SK-N-SH (cell line): ENCODE measurements around the gene USP9Y.

Experiments used
- ELF1 ChIP-seq: IDR thresholded peaks from 2 replicates; pipeline ENCODE4 v1.4.0; 2012
- EP300 ChIP-seq, 2 experiments: IDR thresholded peaks; 2 replicates each; pipeline versions ENCODE4 v1.4.0 to v1.6.1; 2012; ENCODE audit warnings: borderline replicate concordance in 1 of 2, low read depth in 1 of 2, low read length in 1 of 2
- FOXM1 ChIP-seq: IDR thresholded peaks from 2 replicates; pipeline ENCODE4 v1.4.0; 2012; ENCODE audit warnings: low read depth, mild to moderate bottlenecking
- GABPA ChIP-seq: IDR thresholded peaks from 2 replicates; pipeline ENCODE4 v1.4.0; 2012; ENCODE audit warnings: low read depth, mild to moderate bottlenecking
- JUND ChIP-seq: IDR thresholded peaks from 2 replicates; pipeline ENCODE4 v1.4.0; 2012
- MAX ChIP-seq: IDR thresholded peaks from 2 replicates; pipeline ENCODE4 v1.4.0; 2012; ENCODE audit warnings: low read depth
- MXI1 ChIP-seq: IDR thresholded peaks from 2 replicates; pipeline ENCODE4 v1.6.1; 2012; ENCODE audit warnings: mild to moderate bottlenecking, low read depth, low read length, improper control_type of control experiment
- NRF1 ChIP-seq: IDR thresholded peaks from 2 replicates; pipeline ENCODE4 v1.6.1; 2012; ENCODE audit warnings: low read depth, mild to moderate bottlenecking, low read length
- POLR2AphosphoS5 ChIP-seq: IDR thresholded peaks from 2 replicates; pipeline ENCODE4 v1.6.1; 2012; ENCODE audit warnings: low read depth, low read length
- REST ChIP-seq: IDR thresholded peaks from 2 replicates; pipeline ENCODE4 v1.6.1; 2012; ENCODE audit warnings: mild to moderate bottlenecking, low read depth, low read length, moderate library complexity
- RXRA ChIP-seq: IDR thresholded peaks from 2 replicates; pipeline ENCODE4 v1.4.0; 2012; ENCODE audit warnings: low read depth, mild to moderate bottlenecking, borderline replicate concordance
- TAF1 ChIP-seq: IDR thresholded peaks from 2 replicates; pipeline ENCODE4 v1.6.1; 2012; ENCODE audit warnings: low read depth, mild to moderate bottlenecking, low read length, moderate library complexity, borderline replicate concordance
- USF2 ChIP-seq: fragments of 150-350 bp; IDR thresholded peaks from 2 replicates; pipeline ENCODE4 v1.6.1; 2017; ENCODE audit warnings: antibody characterized with exemption, low read length, low read depth, borderline replicate concordance
- TF ChIP-seq, protein P1 (sequence below): fragments of 200-600 bp; sonication (generic); IDR thresholded peaks from 2 replicates; pipeline ENCODE4 v1.6.1; 2017; ENCODE audit warnings: antibody characterized with exemption, mild to moderate bottlenecking, moderate library complexity

GRCh38 chrY:12904618-12905516, 203.8 kb downstream of the USP9Y start, which contains the start of gene DDX3Y:
- TF ChIP-seq, protein P1, sequence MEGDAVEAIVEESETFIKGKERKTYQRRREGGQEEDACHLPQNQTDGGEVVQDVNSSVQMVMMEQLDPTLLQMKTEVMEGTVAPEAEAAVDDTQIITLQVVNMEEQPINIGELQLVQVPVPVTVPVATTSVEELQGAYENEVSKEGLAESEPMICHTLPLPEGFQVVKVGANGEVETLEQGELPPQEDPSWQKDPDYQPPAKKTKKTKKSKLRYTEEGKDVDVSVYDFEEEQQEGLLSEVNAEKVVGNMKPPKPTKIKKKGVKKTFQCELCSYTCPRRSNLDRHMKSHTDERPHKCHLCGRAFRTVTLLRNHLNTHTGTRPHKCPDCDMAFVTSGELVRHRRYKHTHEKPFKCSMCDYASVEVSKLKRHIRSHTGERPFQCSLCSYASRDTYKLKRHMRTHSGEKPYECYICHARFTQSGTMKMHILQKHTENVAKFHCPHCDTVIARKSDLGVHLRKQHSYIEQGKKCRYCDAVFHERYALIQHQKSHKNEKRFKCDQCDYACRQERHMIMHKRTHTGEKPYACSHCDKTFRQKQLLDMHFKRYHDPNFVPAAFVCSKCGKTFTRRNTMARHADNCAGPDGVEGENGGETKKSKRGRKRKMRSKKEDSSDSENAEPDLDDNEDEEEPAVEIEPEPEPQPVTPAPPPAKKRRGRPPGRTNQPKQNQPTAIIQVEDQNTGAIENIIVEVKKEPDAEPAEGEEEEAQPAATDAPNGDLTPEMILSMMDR: no peak
- TF ChIP-seq USF2: no peak
- TF ChIP-seq REST: no peak
- no peak for TF ChIP-seq MAX
- no peak for TF ChIP-seq MXI1
- no peak for TF ChIP-seq POLR2AphosphoS5
- no peak for TF ChIP-seq JUND
- TF ChIP-seq ELF1: no peak
- no peak for TF ChIP-seq RXRA
- no peak for TF ChIP-seq TAF1
- no peak for TF ChIP-seq FOXM1
- no peak for TF ChIP-seq EP300 (IDR thresholded peaks at IDR 0.05; ENCODE audit: borderline replicate concordance in 1 of 2, low read depth in 1 of 2, low read length in 1 of 2)
- TF ChIP-seq GABPA: no peak
- TF ChIP-seq NRF1: no peak
